Caco-2 (cell line): ENCODE data around the gene SSR3. TPM values are rescaled to one million over a fixed set of nuclear protein-coding genes. Genes with fewer than 3 reads are reported as not detected.
"Not testable (repeated sequence)": the region's sequence is repeated elsewhere in the genome, so short reads cannot be mapped to it uniquely, and the experiment has no call there.

Experiments used
- BruUV-seq: library from RNA; stranded (reverse); fragments of 400-500 nt; replicated peaks from 2 replicates; lab custom pipeline; 2021; lab: Mats Ljungman, UMichigan
- CTCF ChIA-PET: fragments of 300-600 bp; sonication (Branson Sonifier 250); formaldehyde crosslinking; loops from one replicate; lab custom pipeline; 2022; ENCODE audit warnings: antibody characterized with exemption; lab: Charles Lee
- POLR2A ChIA-PET: fragments of 300-600 bp; sonication (Branson Sonifier 250); formaldehyde crosslinking; loops from one replicate; lab custom pipeline; 2022; ENCODE audit warnings: antibody characterized with exemption; lab: Charles Lee
- DNase-seq, 2 experiments: peaks; one replicate each; pipeline versions ENCODE4 v3.0.0 to v3.0.0-alpha.2; 2020 to 2022
- H3K27me3 ChIP-seq: replicated peaks from 2 replicates; pipeline ENCODE4 v1.6.0; 2011; ENCODE audit warnings: low read length; ENCODE audit not compliant: control insufficient read depth, insufficient read depth
- H3K36me3 ChIP-seq: 2 replicates; pipeline ENCODE4 v1.5.1; 2011; ENCODE audit warnings: low read length; ENCODE audit not compliant: control insufficient read depth, insufficient read depth
- H3K4me1 ChIP-seq: fragments of 250-450 bp; sonication (Bioruptor Pico); 2 replicates; pipeline ENCODE4 v1.5.1; 2020; ENCODE audit warnings: mild to moderate bottlenecking
- H3K4me3 ChIP-seq: 2 replicates; pipeline ENCODE4 v1.5.1; 2011; ENCODE audit warnings: low read depth, mild to moderate bottlenecking, control low read depth, low read length
- H3K9me3 ChIP-seq: fragments of 250-450 bp; sonication (Bioruptor Pico); 2 replicates; pipeline ENCODE4 v1.5.1; 2020; ENCODE audit warnings: mild to moderate bottlenecking, moderate library complexity
- H3K27ac Mint-ChIP-seq: one replicate; pipeline ENCODE4 v1.8.0; 2022; ENCODE audit warnings: mixed read lengths; ENCODE audit not compliant: unreplicated experiment
- H3K27me3 Mint-ChIP-seq: one replicate; pipeline ENCODE4 v1.8.0; 2022; ENCODE audit warnings: mixed read lengths; ENCODE audit not compliant: insufficient read depth, unreplicated experiment
- H3K36me3 Mint-ChIP-seq: one replicate; pipeline ENCODE4 v1.8.0; 2022; ENCODE audit warnings: mild to moderate bottlenecking, mixed read lengths; ENCODE audit not compliant: insufficient read depth, unreplicated experiment
- H3K4me1 Mint-ChIP-seq: one replicate; pipeline ENCODE4 v1.8.0; 2022; ENCODE audit warnings: low read depth, mixed read lengths; ENCODE audit not compliant: unreplicated experiment
- H3K4me3 Mint-ChIP-seq: one replicate; pipeline ENCODE4 v1.8.0; 2022; ENCODE audit warnings: mild to moderate bottlenecking, moderate library complexity, mixed read lengths; ENCODE audit not compliant: unreplicated experiment
- H3K9me3 Mint-ChIP-seq: one replicate; pipeline ENCODE4 v1.8.0; 2022; ENCODE audit warnings: mixed read lengths; ENCODE audit not compliant: unreplicated experiment
- CTCF ChIP-seq, 2 experiments: fragments of 200-600 bp in 1 of 2; IDR thresholded peaks; 1 replicate in 1 of 2; 2 replicates in 1 of 2; pipeline versions ENCODE4 v1.5.1 to v1.8.0; 2011 to 2022; ENCODE audit warnings: antibody characterized with exemption in 1 of 2, control low read depth in 1 of 2, inconsistent platforms in 1 of 2, low read depth in 1 of 2, low read length in 1 of 2, mild to moderate bottlenecking in 1 of 2, moderate library complexity in 1 of 2; ENCODE audit not compliant: insufficient read depth in 1 of 2, severe bottlenecking in 1 of 2, unreplicated experiment in 1 of 2
- intact Hi-C: fragments of 100-400 bp; cut with micrococcal nuclease; formaldehyde crosslinking; loops from one replicate; pipeline ENCODE4 v1.10.0; 2022; ENCODE audit not compliant: unreplicated experiment
- total RNA-seq: library from RNA; stranded (reverse); gene quantifications from 2 replicates; pipeline ENCODE4 v1.2.3, GENCODE V29; 2022

SSR3 gene
- total RNA-seq, 1 experiment from 2014 or later, result 186 TPM

DNA sequence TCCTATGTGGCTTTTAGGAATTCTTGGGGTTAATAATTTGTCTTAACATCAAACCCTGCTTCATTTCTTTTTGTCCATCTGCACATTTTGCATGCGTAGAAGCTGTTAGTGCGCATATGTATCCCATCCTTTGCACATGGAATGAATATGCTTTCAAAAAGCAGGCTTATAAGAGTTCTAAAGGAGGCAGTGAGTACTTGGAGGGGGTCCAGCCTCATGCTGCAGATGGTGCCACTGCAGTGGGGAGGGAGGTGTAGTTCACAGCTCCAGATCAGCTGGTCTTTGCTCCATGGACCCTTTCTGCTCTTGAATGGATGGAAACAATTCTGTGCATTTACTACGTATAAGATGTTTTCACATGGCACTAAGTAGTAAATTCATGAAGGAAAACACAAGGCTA is 20.7 kb upstream of the SSR3 start:
- no peaks in the 10 kb centered on the region for H3K9me3 ChIP-seq
- no peak for DNase-seq
- no peak overlapping the region for H3K4me3 ChIP-seq
- 0 out of 2 replicates have a peak, but pooled peaks cover 4% of the 10 kb centered on the region for H3K4me1 ChIP-seq
- Mint-ChIP-seq H3K36me3 (no peaks in the 10 kb centered on the region), H3K27me3 (peaks cover 11% of the 10 kb centered on the region), H3K9me3 (no peaks in the 10 kb centered on the region), H3K4me3 (no peak overlapping the region), H3K27ac (no peak overlapping the region), H3K4me1 (no peaks in the 10 kb centered on the region)
- intact Hi-C loops, result loop anchor here (2.0 kb wide), 1 partner anchor 31 kb away; no protein-coding TSS in a partner anchor
- BruUV-seq, result no TSS peak
- TF ChIP-seq CTCF (IDR thresholded peaks at IDR 0.05; ENCODE audit: insufficient read depth in 1 of 2, low read depth in 1 of 2, low read length in 1 of 2, severe bottlenecking in 1 of 2, unreplicated experiment in 1 of 2), result no peak
- ChIA-PET POLR2A (no interaction called here), CTCF (no interaction called here)
- no peaks in the 10 kb centered on the region for H3K27me3 ChIP-seq
- H3K36me3 ChIP-seq, result no peaks in the 10 kb centered on the region

DNA sequence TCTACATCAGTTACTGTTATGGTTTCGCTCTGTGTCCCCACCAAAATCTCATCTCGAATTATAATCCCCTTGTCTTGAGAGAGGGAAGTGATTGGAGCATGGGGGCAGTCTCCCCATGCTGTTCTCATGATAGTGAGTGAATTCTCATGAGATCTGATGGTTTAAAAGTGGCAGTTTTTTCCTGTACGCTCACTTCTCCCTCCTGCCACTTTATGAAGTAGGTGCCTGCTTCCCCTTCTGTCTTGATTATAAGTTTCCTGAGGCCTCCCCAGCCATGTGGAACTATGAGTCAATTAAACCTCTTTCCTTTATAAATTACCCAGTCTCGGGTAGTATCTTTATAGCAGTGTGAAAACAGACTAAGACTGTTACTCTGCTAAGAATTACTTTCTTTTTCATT is 15.0 kb upstream of the SSR3 start:
- H3K27me3 ChIP-seq, CTCF ChIA-PET, H3K27ac Mint-ChIP-seq, H3K27me3 Mint-ChIP-seq, H3K9me3 Mint-ChIP-seq, H3K4me1 Mint-ChIP-seq, H3K36me3 Mint-ChIP-seq, H3K4me1 ChIP-seq, H3K36me3 ChIP-seq, H3K4me3 ChIP-seq, H3K4me3 Mint-ChIP-seq, intact Hi-C loops, BruUV-seq, POLR2A ChIA-PET, DNase-seq, H3K9me3 ChIP-seq: not testable (repeated sequence)

DNA sequence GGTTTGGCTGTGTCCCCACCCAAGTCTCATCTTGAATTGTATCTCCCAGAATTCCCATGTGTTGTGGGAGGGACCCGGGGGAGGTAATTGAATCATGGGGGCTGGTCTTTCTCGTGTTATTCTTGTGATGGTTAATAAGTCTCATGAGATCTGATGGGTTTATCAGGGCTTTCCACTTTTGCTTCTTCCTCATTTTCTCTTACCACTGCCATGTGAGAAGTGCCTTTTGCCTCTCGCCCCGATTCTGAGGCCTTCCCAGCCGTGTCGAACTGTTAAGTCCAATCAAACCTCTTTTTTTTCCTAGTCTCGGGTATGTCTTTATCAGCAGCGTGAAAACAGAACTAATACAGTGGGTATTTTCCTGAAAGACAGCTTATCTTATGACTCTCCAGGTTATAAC is 14.1 kb upstream of the SSR3 start:
- H3K27ac Mint-ChIP-seq, CTCF ChIA-PET: not testable (repeated sequence)

DNA sequence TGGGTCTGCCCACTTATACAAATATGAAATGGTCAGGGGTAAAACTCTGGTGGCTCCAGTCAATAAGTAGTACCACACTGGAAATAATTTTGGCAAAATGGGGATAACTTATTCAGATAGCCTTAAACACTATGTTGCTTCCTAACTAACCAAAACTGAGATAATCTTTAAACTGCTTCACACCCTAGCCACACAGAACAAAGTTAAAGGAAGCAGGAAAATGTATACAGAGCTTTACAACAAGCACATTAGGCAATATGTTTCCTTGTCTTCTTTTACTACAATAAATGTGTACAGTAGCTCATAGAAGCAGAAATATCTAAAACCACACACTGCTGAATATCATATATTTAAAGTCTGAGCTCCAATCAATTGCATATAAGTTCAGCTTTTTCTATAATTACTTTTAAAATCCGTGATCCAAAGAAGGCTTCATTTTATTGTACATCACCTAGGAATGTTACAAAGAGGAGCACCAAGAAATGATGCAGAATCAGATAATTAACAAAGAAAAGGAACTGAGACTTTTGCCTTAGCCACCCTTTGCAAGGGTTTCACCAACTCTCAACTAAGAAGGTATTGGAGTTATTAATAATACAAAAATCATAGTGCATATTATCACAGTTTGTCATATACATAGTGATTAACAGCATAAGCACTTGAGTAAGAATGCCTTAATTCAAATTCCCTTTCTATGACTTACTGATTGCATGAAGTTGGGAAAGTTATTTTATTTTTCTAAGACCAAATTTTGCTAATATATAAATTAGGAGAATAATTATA is 9.2 kb upstream of the SSR3 start:
- Mint-ChIP-seq H3K4me1 (peaks cover 10% of the 10 kb centered on the region), H3K27ac (no peak overlapping the region), H3K27me3 (no peaks in the 10 kb centered on the region), H3K9me3 (no peaks in the 10 kb centered on the region), H3K36me3 (no peaks in the 10 kb centered on the region), H3K4me3 (no peak overlapping the region)
- POLR2A ChIA-PET, result no interaction called here
- H3K4me3 ChIP-seq, result no peak overlapping the region
- H3K36me3 ChIP-seq, result no peaks in the 10 kb centered on the region
- no peak for TF ChIP-seq CTCF (IDR thresholded peaks at IDR 0.05; ENCODE audit: insufficient read depth in 1 of 2, low read depth in 1 of 2, low read length in 1 of 2, severe bottlenecking in 1 of 2, unreplicated experiment in 1 of 2)
- DNase-seq, result no peak
- intact Hi-C loops, result no loop called here
- H3K27me3 ChIP-seq, result no peaks in the 10 kb centered on the region
- BruUV-seq, result no TSS peak
- no peaks in the 10 kb centered on the region for H3K4me1 ChIP-seq
- CTCF ChIA-PET, result no interaction called here
- no peaks in the 10 kb centered on the region; the same call in 1 of the 2 replicates for H3K9me3 ChIP-seq

More for the DNA sequence above, 14.1 kb upstream of the SSR3 start:
- H3K9me3 Mint-ChIP-seq, H3K36me3 ChIP-seq, H3K4me3 ChIP-seq, H3K9me3 ChIP-seq, H3K36me3 Mint-ChIP-seq, H3K4me1 Mint-ChIP-seq, BruUV-seq, H3K27me3 Mint-ChIP-seq, H3K4me3 Mint-ChIP-seq, DNase-seq, H3K27me3 ChIP-seq, H3K4me1 ChIP-seq, POLR2A ChIA-PET, intact Hi-C loops: not testable (repeated sequence)

GRCh38 chr3:156562486-156562885 is 7.6 kb upstream of the SSR3 start:
- H3K27me3 Mint-ChIP-seq, H3K27me3 ChIP-seq, H3K4me3 Mint-ChIP-seq, BruUV-seq, H3K9me3 ChIP-seq, CTCF ChIA-PET, H3K4me1 ChIP-seq, intact Hi-C loops, H3K4me1 Mint-ChIP-seq, POLR2A ChIA-PET, H3K27ac Mint-ChIP-seq, H3K36me3 Mint-ChIP-seq, H3K36me3 ChIP-seq, H3K4me3 ChIP-seq, DNase-seq, H3K9me3 Mint-ChIP-seq: not testable (repeated sequence)
